GM18909 (cell line): ENCODE measurements around the gene ADAMTS1.

Experiments used
- ATAC-seq: cut with Tn5 transposase; IDR thresholded peaks from one replicate; pipeline ENCODE4 v1.9.1; 2021; ENCODE audit warnings: mild to moderate bottlenecking; ENCODE audit not compliant: unreplicated experiment, poor library complexity

The ADAMTS1 gene

GRCh38 chr21:26846036-26846931, 1.1 kb upstream of the ADAMTS1 start:
- ATAC-seq = no peak

GRCh38 chr21:26845759-26846035, 488 bp upstream of the ADAMTS1 start:
- no peak for ATAC-seq

GRCh38 chr21:26844258-26845065, 747 bp downstream of the ADAMTS1 start:
- no peak for ATAC-seq

GRCh38 chr21:26843933-26844257, 1.3 kb downstream of the ADAMTS1 start:
- no peak for ATAC-seq

- no peak for ATAC-seq
Measured at GRCh38 chr21:26842974-26843932, 2.0 kb downstream of the ADAMTS1 start.

- no peak for ATAC-seq
Measured at GRCh38 chr21:26842300-26842699, 2.9 kb downstream of the ADAMTS1 start.

- no peak for ATAC-seq
Measured at GRCh38 chr21:26840912-26841311, 4.3 kb downstream of the ADAMTS1 start.

GRCh38 chr21:26840201-26840600, 5.0 kb downstream of the ADAMTS1 start:
- no peak for ATAC-seq

- ATAC-seq = no peak
Measured at GRCh38 chr21:26837539-26837938, 7.7 kb downstream of the ADAMTS1 start.

- no peak for ATAC-seq
Measured at GRCh38 chr21:26836528-26836927, 8.7 kb downstream of the ADAMTS1 start.

- no peak for ATAC-seq
Measured at GRCh38 chr21:26835714-26836265, 9.4 kb downstream of the ADAMTS1 start.

- ATAC-seq = no peak
Measured at GRCh38 chr21:26835027-26835713, 10.0 kb downstream of the ADAMTS1 start.

GRCh38 chr21:26834181-26834905, 10.9 kb downstream of the ADAMTS1 start:
- no peak for ATAC-seq

- ATAC-seq = no peak
Measured at GRCh38 chr21:26833460-26833939, 11.7 kb downstream of the ADAMTS1 start.

- no peak for ATAC-seq
Measured at GRCh38 chr21:26833011-26833410, 12.2 kb downstream of the ADAMTS1 start.

GRCh38 chr21:26832546-26832945, 12.7 kb downstream of the ADAMTS1 start:
- ATAC-seq = no peak

- ATAC-seq = no peak
Measured at GRCh38 chr21:26826801-26827200, 18.4 kb downstream of the ADAMTS1 start.

- ATAC-seq = no peak
Measured at GRCh38 chr21:26820509-26820908, 24.7 kb downstream of the ADAMTS1 start.

GRCh38 chr21:26819740-26820324, 25.4 kb downstream of the ADAMTS1 start:
- ATAC-seq = no peak
